ENCODE data around the gene RILPL1. TPM values are rescaled to one million over a fixed set of nuclear protein-coding genes. Genes with fewer than 3 reads are reported as not detected.
"Not testable (repeated sequence)": the region's sequence is repeated elsewhere in the genome, so short reads cannot be mapped to it uniquely, and the experiment has no call there.

RILPL1 gene
- polyA plus RNA-seq, 4 donors: 16.7 to 26.5 (median 21.0) TPM

GRCh38 chr12:123531091-123531490 is 2.4 kb downstream of the RILPL1 start:
- no peak for DNase-seq (ENCODE audit: low read depth in 4 of 4, low spot score in 2 of 4)

DNA sequence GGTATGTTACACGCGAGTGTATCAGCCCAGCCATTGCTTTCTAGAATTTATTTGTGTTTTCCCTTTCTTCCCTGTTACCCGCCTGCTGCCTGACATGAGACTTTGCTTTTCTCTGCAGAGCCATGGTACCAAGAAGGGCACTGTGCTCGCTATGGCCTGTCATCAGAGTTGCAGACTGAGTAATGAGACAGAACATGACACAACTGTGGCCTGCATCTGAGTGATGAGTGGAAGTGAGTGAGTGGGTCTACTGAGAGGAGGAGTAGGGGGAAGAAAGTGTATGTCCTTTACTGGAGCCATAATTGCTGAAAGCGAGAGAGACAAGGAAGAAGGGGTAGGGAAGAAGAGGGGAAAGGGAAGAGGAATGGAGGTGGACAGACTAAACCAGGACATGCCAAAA is 2.9 kb downstream of the RILPL1 start:
- DNase-seq (ENCODE audit: low read depth in 4 of 4, low spot score in 2 of 4): no peak

GRCh38 chr12:123529686-123530085 is 3.8 kb downstream of the RILPL1 start:
- DNase-seq (ENCODE audit: low read depth in 4 of 4, low spot score in 2 of 4): no peak

GRCh38 chr12:123528858-123529257 is 4.7 kb downstream of the RILPL1 start:
- DNase-seq (ENCODE audit: low read depth in 4 of 4, low spot score in 2 of 4): no peak

DNA sequence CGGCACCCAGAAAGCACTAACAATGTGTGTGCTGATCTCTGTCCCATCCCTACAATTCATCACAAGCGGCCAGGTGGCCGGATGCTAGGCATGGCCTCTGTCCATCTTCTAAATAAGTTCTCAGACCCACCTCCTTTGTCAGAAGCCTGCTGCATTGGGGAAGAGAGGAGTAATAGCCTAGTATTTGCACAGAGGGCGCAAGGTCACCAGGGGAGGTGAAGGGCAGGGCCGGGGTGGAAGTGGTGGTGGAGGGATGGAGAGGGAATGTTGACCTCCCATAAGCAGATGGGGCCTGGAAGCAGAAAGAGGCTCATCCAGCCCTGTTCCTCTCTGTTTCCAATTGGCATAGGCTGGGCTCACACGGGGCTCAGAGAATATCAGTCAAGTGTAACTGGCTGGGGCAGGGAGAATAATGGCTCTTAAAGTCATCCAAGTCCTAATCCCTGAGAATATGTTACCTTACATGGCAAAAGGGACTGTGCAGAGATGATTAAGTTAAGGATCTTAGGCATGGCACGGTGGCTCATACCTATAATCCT is 6.9 kb downstream of the RILPL1 start:
- no peak for DNase-seq (ENCODE audit: low read depth in 4 of 4, low spot score in 2 of 4)

DNA sequence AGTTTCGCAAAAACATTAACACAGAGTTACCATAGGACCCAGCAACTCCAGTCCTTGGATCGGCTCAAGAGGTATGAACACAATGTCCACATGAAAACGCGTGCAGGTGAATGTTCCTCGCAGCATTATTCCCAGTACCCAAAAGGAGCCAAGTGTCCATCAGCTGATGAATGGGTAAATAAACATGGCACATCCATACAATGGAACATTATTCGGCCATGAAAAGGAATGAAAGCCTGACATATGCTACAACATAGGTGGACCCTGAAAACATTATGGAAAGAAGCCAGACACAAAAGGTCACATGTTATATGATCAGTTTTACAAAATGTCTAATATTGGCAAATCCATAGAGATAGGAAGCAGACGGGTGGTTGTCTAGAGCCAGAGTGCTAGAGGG is 9.1 kb downstream of the RILPL1 start:
- no peak for DNase-seq (ENCODE audit: low read depth in 4 of 4, low spot score in 2 of 4)

- no peak for DNase-seq (ENCODE audit: low read depth in 4 of 4, low spot score in 2 of 4)
Observed at GRCh38 chr12:123523518-123523917, 10.0 kb downstream of the RILPL1 start.

DNA sequence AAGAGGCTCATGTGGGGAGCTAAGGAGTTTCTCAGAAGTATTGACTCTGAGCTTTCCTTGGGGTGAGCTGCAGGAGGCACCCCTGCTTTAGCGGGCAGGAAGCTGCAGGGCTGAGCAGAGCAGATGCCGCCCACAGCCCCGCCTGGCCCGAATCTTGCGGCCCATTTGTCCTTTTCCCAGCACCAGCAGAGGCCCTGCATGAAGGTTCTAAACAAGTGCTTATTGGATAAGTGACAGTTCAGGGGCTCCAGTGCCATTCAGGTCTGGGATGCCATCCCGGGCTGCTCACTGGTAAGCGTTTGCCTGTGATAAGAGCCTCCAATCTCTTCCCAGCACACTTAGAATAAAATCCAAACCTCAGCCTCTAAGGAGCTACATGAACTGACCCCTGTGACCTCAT is 11.4 kb downstream of the RILPL1 start:
- no peak for DNase-seq (ENCODE audit: low read depth in 4 of 4, low spot score in 2 of 4)

DNA sequence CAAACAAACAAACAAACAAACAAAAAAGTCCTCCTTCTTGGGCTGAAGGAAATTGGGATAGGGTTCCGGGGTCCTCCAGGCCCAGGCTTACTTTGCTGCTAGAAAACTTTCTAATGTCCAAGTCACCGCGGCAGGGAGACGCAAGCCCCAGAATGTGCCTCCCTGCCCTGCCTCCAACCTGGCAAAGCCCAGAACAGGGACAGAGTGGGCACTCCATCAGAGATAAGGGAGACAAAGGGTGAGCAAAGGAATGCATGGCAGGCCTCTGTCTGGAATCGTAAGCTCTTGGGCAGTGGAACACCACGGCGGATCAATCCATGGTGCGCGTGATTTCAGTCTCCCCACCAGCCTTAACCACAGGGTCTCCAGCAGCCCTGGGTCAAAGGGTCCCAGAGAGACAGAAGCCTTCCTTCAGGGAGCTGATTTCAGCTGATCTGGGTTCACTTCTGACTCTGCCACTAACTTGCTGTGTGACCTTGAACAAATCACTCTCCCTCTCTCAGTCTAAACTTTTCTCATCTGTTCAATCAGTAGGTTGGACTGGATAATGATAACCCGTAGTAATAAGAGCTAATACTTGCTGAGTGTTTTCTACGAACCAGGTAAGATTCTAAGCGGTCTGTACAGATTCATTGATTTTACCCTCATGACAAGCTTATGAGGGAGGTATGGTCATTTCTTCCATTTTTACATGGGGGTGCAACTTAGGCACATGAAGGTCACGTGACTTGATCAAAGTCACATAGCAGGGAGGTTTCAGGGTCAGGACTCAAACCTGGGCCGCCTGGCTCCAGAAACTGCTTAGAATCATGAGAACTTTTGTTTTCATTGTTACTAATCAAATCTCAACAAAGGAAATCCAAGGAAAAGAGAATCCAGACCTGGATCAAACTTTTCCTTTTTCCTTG is 12.7 kb downstream of the RILPL1 start:
- DNase-seq (ENCODE audit: low read depth in 4 of 4, low spot score in 2 of 4): no peak

GRCh38 chr12:123519141-123520001 is 14.1 kb downstream of the RILPL1 start:
- DNase-seq (ENCODE audit: low read depth in 4 of 4, low spot score in 2 of 4): no peak

DNA sequence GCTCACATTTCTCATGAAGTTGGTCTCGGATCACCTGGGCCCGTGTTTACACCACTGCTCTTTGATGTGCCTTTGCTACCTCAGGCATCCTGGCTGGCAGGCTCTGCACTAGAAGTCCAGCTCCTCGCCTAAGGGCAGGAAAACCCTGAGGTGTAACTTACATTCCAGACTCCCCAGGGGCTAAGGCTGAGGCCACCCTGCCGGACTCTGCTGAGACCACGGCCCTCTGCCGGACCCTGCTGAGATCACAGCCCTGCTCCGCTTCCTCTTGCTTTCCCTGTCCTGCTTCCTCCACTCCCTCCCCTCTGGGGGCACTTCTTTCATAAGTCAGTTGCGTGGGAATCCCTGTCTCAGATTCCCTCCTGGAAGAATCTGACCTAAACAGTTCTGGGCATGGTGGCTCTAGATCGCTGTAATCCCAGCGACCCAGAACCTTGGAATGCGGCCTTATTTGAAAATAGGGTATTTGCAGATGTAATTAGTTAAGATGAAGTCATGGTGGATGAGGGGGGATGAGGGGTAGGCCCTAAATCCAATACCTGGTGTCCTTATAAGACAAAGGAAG is 17.2 kb downstream of the RILPL1 start:
- DNase-seq (ENCODE audit: low read depth in 4 of 4, low spot score in 2 of 4): no peak

DNA sequence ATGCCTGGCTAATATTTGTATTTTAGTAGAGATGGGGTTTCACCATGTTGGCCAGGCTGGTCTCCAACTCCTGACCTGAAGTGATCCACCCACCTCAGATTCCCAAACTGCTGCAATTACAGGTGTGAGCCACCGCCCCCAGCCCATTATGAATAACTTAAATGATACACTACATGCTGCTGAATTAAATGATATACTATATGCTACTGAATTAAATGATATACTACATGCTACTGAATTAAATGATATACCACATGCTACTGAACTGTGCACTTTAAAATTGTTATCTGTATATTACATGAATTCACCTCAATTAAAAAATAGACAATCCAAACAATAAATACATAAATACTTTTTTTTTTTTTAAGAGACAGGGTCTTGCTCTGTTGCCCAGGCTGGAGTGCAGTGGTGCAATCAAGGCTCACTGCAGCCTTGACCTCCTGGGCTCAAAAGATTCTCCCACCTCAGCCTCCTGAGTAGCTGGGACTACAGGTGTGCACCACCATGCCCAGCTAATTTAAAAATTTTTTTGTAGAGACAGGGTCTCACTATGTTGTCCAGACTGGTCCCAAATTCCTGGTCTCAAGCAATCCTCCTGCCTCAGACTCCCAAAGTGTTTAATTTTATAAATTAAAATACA is 18.8 kb downstream of the RILPL1 start:
- not testable (repeated sequence) for DNase-seq (ENCODE audit: low read depth in 4 of 4, low spot score in 2 of 4)

GRCh38 chr12:123513805-123514204 is 19.7 kb downstream of the RILPL1 start:
- no peak for DNase-seq (ENCODE audit: low read depth in 4 of 4, low spot score in 2 of 4)

DNA sequence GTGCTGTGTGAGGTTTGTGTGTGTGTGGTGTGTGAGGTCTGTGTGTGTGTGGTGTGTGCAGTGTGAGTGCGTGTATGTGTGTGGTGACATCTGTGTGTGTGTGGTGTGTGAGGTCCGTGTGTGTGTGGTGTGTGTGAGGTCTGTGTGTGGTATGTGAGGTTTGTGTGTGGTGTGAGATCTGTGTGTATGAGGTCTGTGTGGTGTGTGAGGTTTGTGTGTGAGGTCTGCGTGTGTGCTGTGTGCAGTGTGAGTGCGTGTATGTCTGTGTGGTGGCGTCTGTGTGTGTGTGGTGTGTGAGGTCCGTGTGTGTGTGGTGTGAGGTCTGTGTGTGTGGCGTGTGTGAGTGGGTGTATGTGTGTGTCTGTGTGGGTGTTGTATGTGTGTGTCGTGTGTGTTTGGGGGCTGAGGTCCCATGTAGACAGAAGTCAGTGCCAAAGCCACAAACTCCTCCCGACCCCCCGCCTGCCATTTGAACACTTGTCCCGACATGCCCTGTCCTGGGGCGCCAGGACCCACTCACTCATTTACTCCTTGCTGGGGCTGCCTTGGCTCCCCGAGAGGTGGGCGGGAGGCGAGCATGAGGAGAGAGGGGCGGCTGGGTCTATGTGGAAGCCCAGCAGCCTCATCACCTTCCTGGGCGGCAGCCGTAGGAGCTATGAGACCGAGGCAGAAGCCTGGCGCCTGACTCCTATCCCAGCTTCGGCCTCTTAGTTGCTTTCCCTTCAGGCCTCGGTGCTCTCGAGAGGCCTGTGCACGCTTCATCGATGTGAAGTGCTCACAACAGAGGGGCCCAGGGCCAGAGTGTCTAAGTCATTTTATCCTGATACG is 20.5 kb downstream of the RILPL1 start:
- DNase-seq (ENCODE audit: low read depth in 4 of 4, low spot score in 2 of 4): no peak

DNA sequence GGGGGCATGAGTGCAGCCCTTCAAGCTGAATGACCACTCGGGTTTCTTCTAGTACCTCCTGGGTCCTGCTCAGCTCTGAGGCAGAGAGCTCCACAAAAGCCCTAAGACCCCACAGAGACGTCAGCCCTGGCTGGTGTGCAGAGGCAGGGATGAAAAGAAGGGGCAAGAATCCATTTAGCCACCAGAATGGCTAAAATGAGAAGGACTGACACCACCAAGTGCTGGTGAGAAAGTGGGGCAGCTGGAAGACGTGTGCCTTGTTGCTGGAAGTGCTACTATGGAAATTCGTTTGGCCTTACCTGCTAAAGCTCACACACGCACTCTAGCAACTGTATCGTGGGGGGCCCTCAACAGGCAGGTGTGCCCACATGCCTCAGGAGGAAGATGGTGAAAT is 26.7 kb downstream of the RILPL1 start:
- DNase-seq (ENCODE audit: low read depth in 4 of 4, low spot score in 2 of 4): no peak

DNA sequence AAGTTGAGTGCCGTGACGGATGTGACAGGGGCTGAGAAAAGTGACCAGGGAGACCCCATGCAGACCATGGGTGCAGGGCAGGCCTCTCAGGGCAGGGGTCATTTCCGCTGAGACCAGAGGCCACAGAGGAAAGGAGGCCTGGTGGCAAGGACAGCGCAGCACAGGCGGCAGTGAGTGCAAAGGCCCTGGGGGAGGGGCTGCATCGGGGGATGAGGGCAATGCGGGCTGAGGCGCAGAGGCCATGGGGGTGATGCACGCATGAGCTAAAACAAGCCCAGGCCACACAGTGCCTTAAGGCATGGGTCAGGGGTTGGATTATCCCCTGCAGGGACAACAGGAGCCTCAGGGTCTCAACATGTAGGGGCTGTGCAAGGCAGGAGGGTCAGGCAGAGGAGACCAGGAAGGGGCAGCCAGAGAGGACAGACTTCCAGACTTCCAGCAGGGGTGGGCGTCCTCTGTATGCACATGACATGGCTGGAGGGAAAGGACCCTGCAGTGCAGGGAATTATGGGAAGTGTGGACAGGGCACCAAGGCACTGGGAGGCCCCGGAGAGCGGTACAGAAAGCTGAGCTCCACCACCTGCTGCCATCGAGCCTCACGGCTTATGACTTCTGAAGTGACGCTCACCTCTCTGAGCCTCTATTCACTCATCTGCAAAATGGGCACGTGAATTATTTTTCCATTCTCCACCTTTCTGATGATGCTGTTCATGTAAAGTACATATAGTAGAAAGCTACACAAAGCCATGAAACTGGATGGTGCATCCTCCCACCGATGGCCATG is 27.3 kb downstream of the RILPL1 start:
- no peak for DNase-seq (ENCODE audit: low read depth in 4 of 4, low spot score in 2 of 4)

DNA sequence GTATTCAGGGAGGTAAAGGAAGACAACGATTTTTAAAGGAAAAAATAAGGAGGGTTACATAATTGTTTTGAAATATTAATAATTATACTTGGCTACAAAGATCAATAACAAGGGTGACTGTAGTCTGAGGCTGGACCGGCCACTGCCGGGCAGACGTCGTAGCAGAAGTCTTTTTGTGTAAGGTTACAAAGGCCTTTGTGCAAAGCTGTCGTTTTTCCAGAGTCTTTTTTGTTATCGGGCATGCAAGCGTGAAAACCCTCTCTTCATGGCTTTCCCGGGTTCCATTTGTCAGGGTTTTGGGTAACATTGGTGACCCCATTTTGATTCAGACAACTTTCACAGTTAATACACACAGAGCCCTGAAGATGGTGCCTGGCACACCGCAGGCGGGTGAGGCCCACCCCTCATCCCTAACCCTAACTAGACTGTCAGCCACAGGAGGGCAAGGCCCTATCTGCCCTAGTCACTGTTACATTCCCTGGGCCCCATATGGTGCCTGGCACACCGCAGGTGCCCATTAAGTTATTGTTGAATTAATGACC is 31.3 kb downstream of the RILPL1 start:
- no peak for DNase-seq (ENCODE audit: low read depth in 4 of 4, low spot score in 2 of 4)

DNA sequence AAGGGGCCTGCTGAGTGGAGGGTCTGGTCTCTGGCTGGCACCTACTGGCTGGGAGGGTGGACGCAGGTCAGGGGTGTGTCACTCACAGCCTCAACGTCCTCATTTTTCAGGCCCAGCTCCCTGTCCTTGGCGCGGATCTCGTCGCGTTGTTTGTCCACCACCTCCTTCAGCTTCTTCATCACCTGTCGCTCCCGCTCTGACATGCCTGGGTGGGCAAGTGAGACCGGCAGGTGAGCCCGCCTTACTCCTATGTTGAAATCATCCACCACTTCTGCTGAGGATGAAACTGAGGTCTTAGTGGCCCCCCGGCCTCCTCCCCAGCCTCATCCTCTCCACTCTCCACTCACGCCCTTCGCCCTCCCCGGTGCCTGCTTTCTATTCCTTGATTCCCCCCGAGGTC is 34.2 kb downstream of the RILPL1 start:
- DNase-seq (ENCODE audit: low read depth in 4 of 4, low spot score in 2 of 4): no peak

All from left renal cortex interstitium (tissue), 4 donors.